ENCODE data around the gene NTNG1. TPM values are rescaled to one million over a fixed set of nuclear protein-coding genes. Genes with fewer than 3 reads are reported as not detected.

Gene NTNG1
- total and polyA plus RNA-seq, 2 of the 13 experiments (the other 11 are each of a cell fraction or from before 2014, with no cell fraction given), result not detected

DNA sequence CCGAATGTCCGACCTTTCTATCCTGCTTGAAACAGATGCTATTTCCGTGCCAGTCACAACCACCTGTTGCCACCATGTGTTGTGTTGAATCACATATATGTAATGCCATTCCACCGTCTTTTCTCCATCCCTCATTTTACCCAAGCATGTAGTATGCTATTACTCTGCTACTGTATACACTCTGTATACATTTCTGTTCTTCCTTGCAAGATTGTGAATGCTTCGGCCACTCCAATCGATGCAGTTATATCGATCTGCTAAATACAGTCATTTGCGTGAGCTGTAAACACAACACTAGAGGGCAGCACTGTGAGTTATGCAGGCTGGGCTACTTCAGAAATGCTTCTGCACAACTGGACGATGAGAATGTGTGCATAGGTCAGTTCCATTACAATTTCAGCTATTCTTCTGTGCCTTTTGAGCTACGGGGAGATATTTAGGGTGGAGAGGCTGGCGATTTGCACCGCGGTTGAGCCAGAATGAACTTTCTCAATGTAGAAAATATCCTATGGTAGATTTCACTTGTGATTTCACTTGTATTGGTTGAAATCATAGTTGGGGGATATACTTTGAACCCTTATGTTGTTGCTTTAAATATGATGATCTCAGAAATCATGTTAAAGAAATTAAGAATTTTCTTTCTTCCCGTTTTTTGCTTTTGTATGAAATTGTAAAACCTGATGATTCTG is 289.8 kb downstream of the NTNG1 start (continued):
- no peak for TF ChIP-seq ZNF800 (CRISPR knock-in tag; IDR thresholded peaks at IDR 0.05)
- TF ChIP-seq SIX1 (CRISPR knock-in tag; IDR thresholded peaks at IDR 0.05; ENCODE audit: borderline replicate concordance), result no peak
- no peak for TF ChIP-seq ASH2L (IDR thresholded peaks at IDR 0.05; ENCODE audit: insufficient read length, low read depth, low read length)
- no peak for TF ChIP-seq ZBTB14 (CRISPR knock-in tag; IDR thresholded peaks at IDR 0.05)
- no peak for TF ChIP-seq ZNF773 (CRISPR knock-in tag; IDR thresholded peaks at IDR 0.05; ENCODE audit: borderline replicate concordance)
- no peak for TF ChIP-seq ZNF572 (CRISPR knock-in tag; IDR thresholded peaks at IDR 0.05)
- no peak for TF ChIP-seq ZNF446 (CRISPR knock-in tag; IDR thresholded peaks at IDR 0.05)
- no peak for TF ChIP-seq EP300 (IDR thresholded peaks at IDR 0.05; ENCODE audit: low read depth in 2 of 2, low read length in 2 of 2)
- TF ChIP-seq EP300 (CRISPR knock-in tag; IDR thresholded peaks at IDR 0.05; ENCODE audit: borderline replicate concordance), result no peak
- TF ChIP-seq BHLHE40 (IDR thresholded peaks at IDR 0.05; ENCODE audit: low read length), result no peak
- no peak for TF ChIP-seq ZBTB38 (CRISPR knock-in tag; IDR thresholded peaks at IDR 0.05)
- peak; percentile 95 for TF ChIP-seq FOXA3 (CRISPR knock-in tag; IDR thresholded peaks at IDR 0.05)
- TF ChIP-seq, protein P1, sequence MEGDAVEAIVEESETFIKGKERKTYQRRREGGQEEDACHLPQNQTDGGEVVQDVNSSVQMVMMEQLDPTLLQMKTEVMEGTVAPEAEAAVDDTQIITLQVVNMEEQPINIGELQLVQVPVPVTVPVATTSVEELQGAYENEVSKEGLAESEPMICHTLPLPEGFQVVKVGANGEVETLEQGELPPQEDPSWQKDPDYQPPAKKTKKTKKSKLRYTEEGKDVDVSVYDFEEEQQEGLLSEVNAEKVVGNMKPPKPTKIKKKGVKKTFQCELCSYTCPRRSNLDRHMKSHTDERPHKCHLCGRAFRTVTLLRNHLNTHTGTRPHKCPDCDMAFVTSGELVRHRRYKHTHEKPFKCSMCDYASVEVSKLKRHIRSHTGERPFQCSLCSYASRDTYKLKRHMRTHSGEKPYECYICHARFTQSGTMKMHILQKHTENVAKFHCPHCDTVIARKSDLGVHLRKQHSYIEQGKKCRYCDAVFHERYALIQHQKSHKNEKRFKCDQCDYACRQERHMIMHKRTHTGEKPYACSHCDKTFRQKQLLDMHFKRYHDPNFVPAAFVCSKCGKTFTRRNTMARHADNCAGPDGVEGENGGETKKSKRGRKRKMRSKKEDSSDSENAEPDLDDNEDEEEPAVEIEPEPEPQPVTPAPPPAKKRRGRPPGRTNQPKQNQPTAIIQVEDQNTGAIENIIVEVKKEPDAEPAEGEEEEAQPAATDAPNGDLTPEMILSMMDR (CRISPR knock-in tag; IDR thresholded peaks at IDR 0.05), result peak; percentile 92
- no peak for TF ChIP-seq CENPT (CRISPR knock-in tag; IDR thresholded peaks at IDR 0.05; ENCODE audit: low read depth)
- TF ChIP-seq ELF1 (CRISPR knock-in tag; IDR thresholded peaks at IDR 0.05), result 0 out of 2 replicates have a peak, but pooled peaks have one; percentile 21
- TF ChIP-seq ZNF550 (CRISPR knock-in tag; IDR thresholded peaks at IDR 0.05; ENCODE audit: borderline replicate concordance), result no peak
- no peak for TF ChIP-seq ZNF547 (CRISPR knock-in tag; IDR thresholded peaks at IDR 0.05)
- TF ChIP-seq SP1 (IDR thresholded peaks at IDR 0.05), result no peak
- TF ChIP-seq SP1 (CRISPR knock-in tag; IDR thresholded peaks at IDR 0.05), result no peak
- TF ChIP-seq KDM4B (CRISPR knock-in tag; IDR thresholded peaks at IDR 0.05), result no peak
- TF ChIP-seq, protein P2, sequence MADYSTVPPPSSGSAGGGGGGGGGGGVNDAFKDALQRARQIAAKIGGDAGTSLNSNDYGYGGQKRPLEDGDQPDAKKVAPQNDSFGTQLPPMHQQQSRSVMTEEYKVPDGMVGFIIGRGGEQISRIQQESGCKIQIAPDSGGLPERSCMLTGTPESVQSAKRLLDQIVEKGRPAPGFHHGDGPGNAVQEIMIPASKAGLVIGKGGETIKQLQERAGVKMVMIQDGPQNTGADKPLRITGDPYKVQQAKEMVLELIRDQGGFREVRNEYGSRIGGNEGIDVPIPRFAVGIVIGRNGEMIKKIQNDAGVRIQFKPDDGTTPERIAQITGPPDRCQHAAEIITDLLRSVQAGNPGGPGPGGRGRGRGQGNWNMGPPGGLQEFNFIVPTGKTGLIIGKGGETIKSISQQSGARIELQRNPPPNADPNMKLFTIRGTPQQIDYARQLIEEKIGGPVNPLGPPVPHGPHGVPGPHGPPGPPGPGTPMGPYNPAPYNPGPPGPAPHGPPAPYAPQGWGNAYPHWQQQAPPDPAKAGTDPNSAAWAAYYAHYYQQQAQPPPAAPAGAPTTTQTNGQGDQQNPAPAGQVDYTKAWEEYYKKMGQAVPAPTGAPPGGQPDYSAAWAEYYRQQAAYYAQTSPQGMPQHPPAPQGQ (CRISPR knock-in tag; IDR thresholded peaks at IDR 0.05; ENCODE audit: borderline replicate concordance), result no peak
- TF ChIP-seq ZNF441 (CRISPR knock-in tag; IDR thresholded peaks at IDR 0.05; ENCODE audit: borderline replicate concordance), result no peak; the same call in 1 of the 2 replicates
- TF ChIP-seq ZMYM2 (CRISPR knock-in tag; IDR thresholded peaks at IDR 0.05), result no peak
- no peak for TF ChIP-seq ZNF121 (CRISPR knock-in tag; IDR thresholded peaks at IDR 0.05)
- no peak for TF ChIP-seq JUN (CRISPR knock-in tag; IDR thresholded peaks at IDR 0.05)
